Esophagus squamous epithelium (tissue), 4 donors: ENCODE data around the gene NTNG2.

Source experiments
- POLR2A ChIP-seq, 4 donors: fragments of 450-650 bp; IDR thresholded peaks; one replicate each; pipeline ENCODE4 v1.6.1; 2017; ENCODE audit warnings: antibody characterized with exemption in 4 of 4, mild to moderate bottlenecking in 4 of 4, moderate library complexity in 3 of 4
- TF ChIP-seq, protein P1 (sequence below), 6 experiments: fragments of 450-650 bp in 4 of 6; fragments of 200-600 bp in 2 of 6; sonication (generic) in 2 of 6; IDR thresholded peaks; one replicate each; pipeline ENCODE4 v1.5.1; 2016 to 2019; ENCODE audit warnings: antibody characterized with exemption in 6 of 6, mild to moderate bottlenecking in 4 of 6, moderate library complexity in 4 of 6

- no peak for TF ChIP-seq POLR2A (IDR thresholded peaks at IDR 0.05)
- TF ChIP-seq, protein P1, sequence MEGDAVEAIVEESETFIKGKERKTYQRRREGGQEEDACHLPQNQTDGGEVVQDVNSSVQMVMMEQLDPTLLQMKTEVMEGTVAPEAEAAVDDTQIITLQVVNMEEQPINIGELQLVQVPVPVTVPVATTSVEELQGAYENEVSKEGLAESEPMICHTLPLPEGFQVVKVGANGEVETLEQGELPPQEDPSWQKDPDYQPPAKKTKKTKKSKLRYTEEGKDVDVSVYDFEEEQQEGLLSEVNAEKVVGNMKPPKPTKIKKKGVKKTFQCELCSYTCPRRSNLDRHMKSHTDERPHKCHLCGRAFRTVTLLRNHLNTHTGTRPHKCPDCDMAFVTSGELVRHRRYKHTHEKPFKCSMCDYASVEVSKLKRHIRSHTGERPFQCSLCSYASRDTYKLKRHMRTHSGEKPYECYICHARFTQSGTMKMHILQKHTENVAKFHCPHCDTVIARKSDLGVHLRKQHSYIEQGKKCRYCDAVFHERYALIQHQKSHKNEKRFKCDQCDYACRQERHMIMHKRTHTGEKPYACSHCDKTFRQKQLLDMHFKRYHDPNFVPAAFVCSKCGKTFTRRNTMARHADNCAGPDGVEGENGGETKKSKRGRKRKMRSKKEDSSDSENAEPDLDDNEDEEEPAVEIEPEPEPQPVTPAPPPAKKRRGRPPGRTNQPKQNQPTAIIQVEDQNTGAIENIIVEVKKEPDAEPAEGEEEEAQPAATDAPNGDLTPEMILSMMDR (IDR thresholded peaks at IDR 0.05) = no peak
Observed at GRCh38 chr9:132154863-132155567, 6.8 kb upstream of the NTNG2 start.
